WERI-Rb-1 (cell line): Measurements from ENCODE around the gene THUMPD2.

Experiments
- DNase-seq: peaks from one replicate; pipeline ENCODE4 v3.0.0-alpha.2; 2020
- H3K27ac ChIP-seq: fragments of 250-450 bp; sonication (Bioruptor Pico); 2 replicates; pipeline ENCODE4 v1.5.1; 2020; ENCODE audit warnings: mild to moderate bottlenecking, moderate library complexity
- H3K27me3 ChIP-seq: fragments of 250-450 bp; sonication (Bioruptor Pico); 2 replicates; pipeline ENCODE4 v1.5.1; 2021; ENCODE audit warnings: mild to moderate bottlenecking, low read depth, moderate library complexity; ENCODE audit not compliant: insufficient read depth, severe bottlenecking
- H3K36me3 ChIP-seq: fragments of 250-450 bp; sonication (Bioruptor Pico); 2 replicates; pipeline ENCODE4 v1.5.1; 2020; ENCODE audit warnings: mild to moderate bottlenecking, moderate library complexity
- H3K4me3 ChIP-seq: 2 replicates; pipeline ENCODE4 v1.5.1; 2011; ENCODE audit warnings: low read depth, mild to moderate bottlenecking, control low read depth, low read length
- H3K9me3 ChIP-seq: fragments of 250-450 bp; sonication (Bioruptor Pico); 2 replicates; pipeline ENCODE4 v1.5.1; 2021; ENCODE audit warnings: mild to moderate bottlenecking, moderate library complexity; ENCODE audit not compliant: severe bottlenecking
- TF ChIP-seq, protein P1 (sequence below): IDR thresholded peaks from 2 replicates; pipeline ENCODE4 v1.5.1; 2011; ENCODE audit warnings: low read depth, mild to moderate bottlenecking, control low read depth, inconsistent platforms, low read length

THUMPD2 gene

DNA sequence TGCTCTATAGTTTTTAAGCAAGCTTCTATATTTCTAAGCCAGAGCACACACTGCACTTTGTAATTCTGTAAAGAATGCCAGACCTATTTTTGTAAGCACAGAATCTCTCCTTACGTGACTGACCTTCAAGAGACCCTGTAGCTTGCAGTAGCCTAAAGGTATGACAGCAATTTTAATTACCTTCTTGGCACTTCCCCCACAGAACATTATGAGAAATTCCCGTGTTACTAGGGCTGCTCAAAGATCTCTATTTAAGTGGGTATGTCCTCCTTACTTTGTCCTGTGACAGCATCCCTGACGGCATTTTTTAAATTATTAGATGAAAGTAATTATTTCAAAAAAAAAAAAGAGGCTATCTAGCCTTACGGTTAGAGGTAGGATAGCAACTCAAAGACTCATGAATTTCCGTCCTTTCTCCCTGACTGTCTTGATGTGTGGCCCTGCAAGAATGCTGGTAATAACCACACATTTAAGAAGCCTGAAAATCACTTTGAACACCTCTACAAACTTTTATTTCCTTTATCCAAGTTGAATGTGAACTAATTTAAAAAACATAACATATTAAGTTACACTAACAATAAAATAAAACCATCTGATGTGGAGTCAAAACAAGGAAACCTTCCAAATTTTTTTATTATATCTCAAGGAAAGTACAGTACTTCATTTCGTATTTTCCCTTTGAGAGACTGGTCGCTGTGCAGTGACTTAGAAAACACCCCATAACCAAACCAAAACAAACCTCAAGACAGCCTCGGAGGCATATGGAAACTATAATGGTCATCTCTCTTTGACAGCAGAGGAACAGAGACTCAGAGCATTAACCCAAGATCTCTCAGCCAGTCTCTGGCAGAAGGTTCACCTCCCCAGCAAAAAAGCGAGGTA, 54.9 kb downstream of the THUMPD2 start:
- H3K27ac ChIP-seq, result no peak overlapping the region
- H3K4me3 ChIP-seq, result no peak overlapping the region
- TF ChIP-seq, protein P1, sequence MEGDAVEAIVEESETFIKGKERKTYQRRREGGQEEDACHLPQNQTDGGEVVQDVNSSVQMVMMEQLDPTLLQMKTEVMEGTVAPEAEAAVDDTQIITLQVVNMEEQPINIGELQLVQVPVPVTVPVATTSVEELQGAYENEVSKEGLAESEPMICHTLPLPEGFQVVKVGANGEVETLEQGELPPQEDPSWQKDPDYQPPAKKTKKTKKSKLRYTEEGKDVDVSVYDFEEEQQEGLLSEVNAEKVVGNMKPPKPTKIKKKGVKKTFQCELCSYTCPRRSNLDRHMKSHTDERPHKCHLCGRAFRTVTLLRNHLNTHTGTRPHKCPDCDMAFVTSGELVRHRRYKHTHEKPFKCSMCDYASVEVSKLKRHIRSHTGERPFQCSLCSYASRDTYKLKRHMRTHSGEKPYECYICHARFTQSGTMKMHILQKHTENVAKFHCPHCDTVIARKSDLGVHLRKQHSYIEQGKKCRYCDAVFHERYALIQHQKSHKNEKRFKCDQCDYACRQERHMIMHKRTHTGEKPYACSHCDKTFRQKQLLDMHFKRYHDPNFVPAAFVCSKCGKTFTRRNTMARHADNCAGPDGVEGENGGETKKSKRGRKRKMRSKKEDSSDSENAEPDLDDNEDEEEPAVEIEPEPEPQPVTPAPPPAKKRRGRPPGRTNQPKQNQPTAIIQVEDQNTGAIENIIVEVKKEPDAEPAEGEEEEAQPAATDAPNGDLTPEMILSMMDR, result no peak
- no peaks in the 10 kb centered on the region for H3K36me3 ChIP-seq
- DNase-seq, result no peak
- no peaks in the 10 kb centered on the region for H3K27me3 ChIP-seq
- H3K9me3 ChIP-seq, result no peaks in the 10 kb centered on the region

DNA sequence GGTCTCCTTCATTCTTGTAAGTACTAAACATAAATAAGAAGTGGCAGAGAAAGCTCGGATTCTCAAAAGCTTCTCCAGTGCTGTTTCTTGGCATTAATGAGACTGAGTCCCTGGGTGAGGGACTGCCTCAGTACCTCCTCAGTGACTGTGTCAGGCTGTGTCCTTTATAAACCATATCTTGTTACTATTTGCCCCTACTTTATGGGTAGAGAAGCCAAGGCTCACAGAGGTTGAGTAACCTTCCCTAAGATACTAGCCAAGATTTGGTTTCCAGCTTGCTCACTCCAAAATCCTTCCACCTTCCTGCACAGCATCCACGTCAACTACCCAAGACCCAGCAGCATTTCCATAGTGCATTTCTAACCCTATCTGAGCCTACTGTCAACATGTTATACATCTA, 55.6 kb downstream of the THUMPD2 start:
- Histone ChIP-seq H3K36me3 (no peaks in the 10 kb centered on the region), H3K27ac (no peak overlapping the region), H3K9me3 (no peaks in the 10 kb centered on the region), H3K27me3 (no peaks in the 10 kb centered on the region), H3K4me3 (no peak overlapping the region)
- TF ChIP-seq, protein P1, result no peak
- DNase-seq, result no peak

DNA sequence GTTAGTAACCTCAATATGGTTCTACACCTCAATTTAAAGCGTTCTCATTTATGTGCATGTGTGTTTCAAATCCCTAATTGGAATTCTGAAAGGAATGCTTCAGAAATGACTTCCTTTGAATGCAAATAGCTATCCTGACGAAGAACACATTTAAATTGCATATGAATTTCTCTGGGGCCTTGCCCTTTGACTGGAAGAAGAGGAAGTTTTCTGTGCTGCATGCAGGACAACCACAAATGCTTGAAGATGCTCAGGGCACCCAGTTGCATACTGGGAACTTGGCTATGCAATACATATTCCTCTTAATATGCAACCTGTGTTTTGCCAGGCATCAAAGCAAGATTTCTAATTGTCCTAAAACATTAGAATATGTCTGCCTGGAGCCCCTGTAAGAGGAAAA, 58.1 kb downstream of the THUMPD2 start:
- no peak overlapping the region for H3K27ac ChIP-seq
- H3K36me3 ChIP-seq, result no peaks in the 10 kb centered on the region
- no peak for DNase-seq
- TF ChIP-seq, protein P1, result no peak
- H3K9me3 ChIP-seq, result no peaks in the 10 kb centered on the region
- H3K4me3 ChIP-seq, result no peak overlapping the region
- H3K27me3 ChIP-seq, result no peaks in the 10 kb centered on the region

DNA sequence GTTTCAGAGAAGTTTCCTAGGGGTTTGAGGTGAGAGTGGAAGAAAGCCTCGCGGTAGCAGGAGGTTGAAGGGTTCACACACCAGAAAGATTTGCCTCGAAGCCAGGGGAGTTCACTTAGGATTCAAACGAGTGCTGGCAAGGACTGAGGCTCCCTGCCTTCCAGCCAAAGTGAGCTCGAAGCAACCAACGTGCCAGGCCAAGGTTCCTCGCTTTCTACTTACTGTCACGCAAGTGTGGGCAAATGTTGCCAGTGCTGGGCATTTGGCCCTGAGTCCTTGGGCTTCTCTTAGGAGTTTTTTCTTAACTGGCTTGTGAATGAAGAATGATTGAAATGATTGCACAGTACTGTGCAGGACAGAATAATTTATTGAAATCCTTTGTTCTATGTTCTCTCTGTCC, 59.7 kb downstream of the THUMPD2 start:
- Histone ChIP-seq H3K9me3 (no peaks in the 10 kb centered on the region), H3K36me3 (no peaks in the 10 kb centered on the region), H3K4me3 (no peak overlapping the region), H3K27ac (no peak overlapping the region), H3K27me3 (no peaks in the 10 kb centered on the region)
- TF ChIP-seq, protein P1, result no peak
- DNase-seq, result no peak

DNA sequence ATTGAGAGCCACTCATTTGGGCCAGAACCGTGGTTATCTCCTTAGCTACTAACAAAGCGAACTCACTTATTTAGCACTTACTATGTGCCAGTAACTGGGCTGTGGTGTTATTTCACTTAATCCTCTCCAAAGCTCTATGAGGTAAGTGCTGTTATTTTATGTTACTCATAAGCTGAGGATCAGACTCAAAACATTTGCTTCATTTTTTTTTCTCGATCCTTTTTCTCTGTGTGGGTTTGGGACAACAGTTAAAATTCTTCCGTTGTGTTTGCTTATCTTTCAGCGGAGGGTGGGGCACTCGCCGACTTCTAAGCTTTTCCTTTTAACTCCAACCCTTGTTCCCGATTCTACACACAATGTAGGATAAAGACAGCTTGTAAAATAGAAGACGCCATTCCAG, 60.6 kb downstream of the THUMPD2 start:
- DNase-seq, result no peak

More for the DNA sequence above, 60.6 kb downstream of the THUMPD2 start:
- H3K36me3 ChIP-seq, result no peaks in the 10 kb centered on the region
- H3K4me3 ChIP-seq, result no peak overlapping the region
- TF ChIP-seq, protein P1, result no peak
- no peaks in the 10 kb centered on the region for H3K27me3 ChIP-seq
- no peak overlapping the region for H3K27ac ChIP-seq
- no peaks in the 10 kb centered on the region for H3K9me3 ChIP-seq
